HG02938 (cell line): ENCODE results near the gene GRIN2A.

Experiments used
- ATAC-seq: cut with Tn5 transposase; IDR thresholded peaks from one replicate; pipeline ENCODE4 v1.9.1; 2021; ENCODE audit warnings: mild to moderate bottlenecking, moderate library complexity; ENCODE audit not compliant: unreplicated experiment

GRIN2A gene

DNA sequence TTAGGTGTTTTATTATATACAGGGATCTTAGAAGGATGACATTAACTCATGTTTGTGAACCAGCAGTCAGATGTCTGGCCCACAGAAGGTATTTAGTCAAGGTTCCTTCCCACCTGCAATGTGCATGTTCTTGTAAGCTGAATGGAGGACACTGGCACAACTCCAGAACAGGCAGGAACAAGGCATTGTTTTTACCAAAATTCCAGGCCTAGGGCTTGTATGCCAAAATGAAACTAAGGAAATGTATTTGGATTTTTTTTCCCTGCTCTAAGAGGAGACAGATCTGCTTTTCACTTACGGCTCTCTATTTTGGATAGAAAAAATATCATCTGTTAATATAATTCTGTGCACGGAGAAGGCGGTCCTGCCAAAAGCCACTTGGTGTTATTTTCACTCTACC lies 312.5 kb downstream of the GRIN2A start:
- no peak for ATAC-seq

DNA sequence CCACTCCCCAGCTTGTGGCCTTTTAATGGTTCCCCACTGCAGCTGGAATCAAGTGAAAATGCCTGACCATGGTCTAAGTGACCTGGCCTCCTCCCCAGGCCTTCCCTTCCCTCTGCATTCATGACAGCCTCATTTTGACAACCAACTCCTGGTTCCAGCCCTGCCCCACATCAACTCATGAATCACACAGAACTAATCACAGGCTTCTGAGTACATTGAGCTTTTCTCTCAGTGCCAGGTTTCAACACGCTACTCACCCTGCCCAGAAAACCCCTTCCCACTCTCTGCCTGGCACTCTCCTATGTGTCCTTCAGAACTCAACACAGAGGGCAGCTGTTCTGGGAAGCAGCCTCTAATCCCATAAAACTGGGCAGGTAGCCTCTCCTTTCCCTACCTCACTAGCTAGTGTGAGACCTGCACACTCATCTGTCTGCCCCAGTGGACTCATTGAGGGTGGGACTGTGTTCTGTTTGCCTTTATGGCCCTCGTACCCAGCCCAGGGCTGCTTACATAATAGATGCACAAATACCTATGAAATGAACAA lies 313.6 kb downstream of the GRIN2A start:
- no peak for ATAC-seq

GRCh38 chr16:9867176-9867575 lies 315.1 kb downstream of the GRIN2A start:
- ATAC-seq, result no peak

- ATAC-seq, result no peak
Measured at GRCh38 chr16:9864461-9864860, 317.8 kb downstream of the GRIN2A start.

GRCh38 chr16:9862327-9862726 lies 319.9 kb downstream of the GRIN2A start:
- ATAC-seq, result no peak

GRCh38 chr16:9860876-9861275 lies 321.4 kb downstream of the GRIN2A start:
- ATAC-seq, result no peak

DNA sequence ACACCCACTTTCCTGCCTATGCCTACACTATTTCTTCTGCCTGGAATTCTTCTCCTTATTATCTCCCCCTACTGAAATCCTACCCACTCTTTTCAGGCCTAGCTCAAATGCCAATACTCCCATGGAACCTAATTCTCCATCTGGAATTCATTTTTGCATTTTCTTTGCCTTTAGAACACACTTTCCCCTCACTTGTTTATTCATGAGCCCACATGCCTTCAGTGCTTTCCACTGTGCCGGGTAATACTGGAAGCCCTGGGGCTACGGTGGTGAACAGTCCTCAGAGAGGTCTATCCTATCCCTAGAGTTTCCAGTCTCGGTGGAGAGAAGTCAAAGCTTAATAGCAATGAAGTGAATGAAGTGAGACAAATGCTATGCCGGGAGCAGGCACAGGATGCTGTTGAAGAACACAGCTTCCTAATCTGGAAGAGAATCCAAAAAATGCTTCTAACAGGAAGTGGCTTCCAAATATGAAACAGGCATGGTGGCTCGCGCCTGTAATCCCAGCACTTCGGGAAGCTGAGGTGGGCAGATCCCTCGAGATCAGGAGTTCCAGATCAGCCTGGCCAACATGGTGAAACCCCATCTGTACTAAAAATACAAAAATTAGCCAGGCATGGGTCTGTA lies 322.4 kb downstream of the GRIN2A start:
- ATAC-seq, result no peak

DNA sequence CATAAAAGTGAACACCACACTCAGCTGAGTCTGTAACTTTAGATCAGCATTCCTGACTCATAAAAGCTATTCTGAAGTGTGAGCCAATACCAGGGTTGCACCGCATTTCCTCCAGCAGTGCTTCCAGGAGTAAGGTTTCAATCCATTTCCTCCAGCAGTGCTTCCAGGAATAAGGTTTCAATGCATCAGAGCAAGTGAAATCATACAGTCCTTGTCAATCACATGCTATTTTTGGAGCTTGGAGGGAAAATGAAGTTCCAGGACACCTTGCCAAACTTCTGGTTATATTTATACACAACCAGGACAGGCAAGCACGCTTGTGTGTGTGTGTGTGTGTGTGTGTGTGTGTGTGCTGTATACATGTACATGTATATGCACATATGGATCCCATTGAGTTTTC lies 327.6 kb downstream of the GRIN2A start:
- ATAC-seq, result no peak

DNA sequence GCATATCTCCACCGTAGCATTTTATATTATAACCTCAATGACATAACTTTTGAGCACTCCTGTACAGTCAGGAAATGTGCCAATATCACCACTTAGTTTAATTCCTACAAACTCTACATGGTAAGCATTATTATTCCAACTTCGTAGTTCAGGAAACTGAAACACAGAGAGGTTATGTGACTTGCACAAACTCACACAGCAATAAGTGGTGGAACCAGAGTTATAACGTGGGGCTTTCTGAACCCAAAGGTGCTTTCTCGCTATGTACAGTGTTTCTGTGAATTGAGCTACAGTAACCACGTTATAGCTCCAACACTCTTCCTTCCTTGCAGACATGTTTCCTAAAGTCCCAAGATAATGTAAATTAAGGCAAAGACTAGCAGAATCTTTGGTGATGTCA lies 330.2 kb downstream of the GRIN2A start:
- no peak for ATAC-seq

DNA sequence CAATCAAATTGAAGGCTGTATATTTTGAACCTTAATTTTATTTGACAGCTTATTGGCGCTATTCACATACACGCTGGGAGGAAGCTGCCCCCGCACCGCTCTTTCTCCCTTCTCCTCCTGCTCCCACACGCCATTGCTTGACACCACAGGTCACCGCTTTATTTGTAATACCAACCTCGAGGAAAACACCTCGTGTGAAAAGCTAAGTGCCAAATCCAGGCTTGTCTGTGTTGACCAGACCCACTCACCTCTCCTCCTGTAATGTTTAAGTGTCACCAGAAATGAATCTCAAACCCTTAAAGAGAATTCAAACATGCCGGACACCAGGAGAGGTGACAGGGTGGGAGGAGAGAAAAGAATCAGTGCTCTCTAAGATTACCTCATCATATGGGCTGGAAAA lies 331.4 kb downstream of the GRIN2A start:
- ATAC-seq, result no peak

- no peak for ATAC-seq
Measured at GRCh38 chr16:9849697-9850245, 332.5 kb downstream of the GRIN2A start.

DNA sequence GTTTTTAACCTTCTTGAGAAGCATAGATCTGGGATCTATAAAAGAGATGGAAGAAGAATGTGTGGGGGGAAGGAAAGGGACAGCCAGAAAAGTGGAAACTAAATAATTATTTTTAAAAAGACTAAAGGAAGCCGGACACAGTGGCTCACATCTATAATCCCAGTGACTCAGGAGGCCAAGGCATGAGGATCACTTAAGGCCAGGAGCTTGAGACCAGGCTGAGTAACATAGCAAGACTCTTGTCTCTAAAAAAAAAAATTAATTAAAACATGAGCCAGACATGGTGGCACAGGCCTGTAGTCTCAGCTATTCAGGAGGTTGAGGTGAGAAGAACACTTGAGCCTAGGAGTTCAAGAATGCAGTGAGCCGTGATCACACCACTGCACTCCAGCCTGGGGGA lies 335.1 kb downstream of the GRIN2A start:
- no peak for ATAC-seq

DNA sequence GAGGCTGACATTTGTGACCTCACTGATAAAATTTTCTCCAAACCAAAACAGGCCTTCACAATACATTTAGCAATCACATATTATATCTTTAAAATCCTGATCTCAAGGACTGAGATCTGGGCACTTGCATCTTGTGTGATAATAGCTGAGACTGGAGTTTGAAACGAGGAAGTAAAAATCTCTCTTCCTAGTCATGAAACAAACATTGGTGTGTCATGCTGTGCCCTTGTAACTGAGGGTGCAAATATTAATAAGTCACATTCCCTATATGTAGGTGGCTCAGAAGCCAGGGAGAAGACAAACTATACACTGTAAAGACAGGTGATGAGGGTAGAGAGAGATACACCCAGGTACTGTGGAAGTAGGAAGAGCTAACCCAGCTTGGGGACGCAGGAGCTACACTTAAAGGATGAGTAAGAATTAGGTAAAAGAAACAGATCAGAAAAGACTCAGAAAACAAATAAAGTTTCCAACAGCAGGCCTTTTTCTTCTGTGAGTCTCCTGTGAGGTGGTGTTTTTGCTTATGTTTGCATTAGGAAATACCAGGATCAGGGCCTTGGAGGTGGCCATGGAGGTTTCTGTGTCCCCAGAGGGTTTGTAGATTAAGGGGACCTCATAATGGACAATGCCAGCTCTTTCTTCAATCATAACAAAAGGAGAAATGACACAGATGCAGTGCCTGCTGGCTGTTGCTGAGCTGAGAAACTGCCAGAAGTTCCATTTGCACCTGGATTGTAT lies 335.7 kb downstream of the GRIN2A start:
- no peak for ATAC-seq

GRCh38 chr16:9845661-9846361 lies 336.4 kb downstream of the GRIN2A start:
- no peak for ATAC-seq

DNA sequence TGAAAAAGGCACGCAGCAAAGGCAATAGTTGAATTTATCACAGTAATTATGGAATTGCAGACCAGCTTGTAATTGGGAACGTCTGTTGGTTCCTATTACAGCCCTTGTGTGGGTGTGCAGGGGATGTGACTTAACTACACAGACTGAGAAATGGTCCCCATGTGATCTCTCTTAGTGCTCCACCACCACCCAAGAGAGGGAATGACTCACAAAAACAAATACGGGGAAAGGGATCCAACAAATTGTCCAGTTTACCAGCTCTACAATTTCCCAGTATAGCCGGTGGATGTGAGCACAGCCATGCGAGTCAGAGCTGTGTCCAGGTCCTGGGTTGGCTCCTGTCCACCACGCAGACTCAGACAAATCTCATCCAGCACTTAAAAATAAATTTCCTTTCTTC lies 337.9 kb downstream of the GRIN2A start:
- no peak for ATAC-seq

DNA sequence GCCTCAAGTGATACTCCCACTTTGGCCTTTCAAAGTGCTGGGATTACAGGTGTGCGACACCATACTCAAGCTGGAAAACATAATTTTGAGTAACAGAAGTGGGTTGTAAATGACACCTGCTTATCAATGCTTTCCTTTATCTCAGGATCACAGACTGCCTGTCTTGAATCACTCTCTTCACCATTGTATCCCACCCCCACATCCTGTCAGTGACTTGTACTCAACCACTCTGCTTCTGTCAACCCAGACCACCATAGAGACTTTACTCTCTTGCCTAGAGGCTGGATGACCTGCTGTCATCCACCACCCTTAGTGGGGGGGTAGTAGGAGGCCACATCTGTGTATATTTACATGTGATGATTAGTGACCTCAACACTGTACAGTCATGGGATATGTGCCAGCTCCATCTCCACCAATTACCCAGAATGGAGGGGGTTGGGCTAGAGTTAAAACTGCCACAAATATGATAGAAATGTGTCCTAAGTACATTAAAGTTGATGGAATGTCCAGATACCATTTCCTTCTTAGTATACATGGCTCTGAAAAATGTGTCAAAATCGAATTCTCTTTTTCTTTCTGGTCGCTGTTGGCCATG lies 338.7 kb downstream of the GRIN2A start:
- ATAC-seq, result no peak

DNA sequence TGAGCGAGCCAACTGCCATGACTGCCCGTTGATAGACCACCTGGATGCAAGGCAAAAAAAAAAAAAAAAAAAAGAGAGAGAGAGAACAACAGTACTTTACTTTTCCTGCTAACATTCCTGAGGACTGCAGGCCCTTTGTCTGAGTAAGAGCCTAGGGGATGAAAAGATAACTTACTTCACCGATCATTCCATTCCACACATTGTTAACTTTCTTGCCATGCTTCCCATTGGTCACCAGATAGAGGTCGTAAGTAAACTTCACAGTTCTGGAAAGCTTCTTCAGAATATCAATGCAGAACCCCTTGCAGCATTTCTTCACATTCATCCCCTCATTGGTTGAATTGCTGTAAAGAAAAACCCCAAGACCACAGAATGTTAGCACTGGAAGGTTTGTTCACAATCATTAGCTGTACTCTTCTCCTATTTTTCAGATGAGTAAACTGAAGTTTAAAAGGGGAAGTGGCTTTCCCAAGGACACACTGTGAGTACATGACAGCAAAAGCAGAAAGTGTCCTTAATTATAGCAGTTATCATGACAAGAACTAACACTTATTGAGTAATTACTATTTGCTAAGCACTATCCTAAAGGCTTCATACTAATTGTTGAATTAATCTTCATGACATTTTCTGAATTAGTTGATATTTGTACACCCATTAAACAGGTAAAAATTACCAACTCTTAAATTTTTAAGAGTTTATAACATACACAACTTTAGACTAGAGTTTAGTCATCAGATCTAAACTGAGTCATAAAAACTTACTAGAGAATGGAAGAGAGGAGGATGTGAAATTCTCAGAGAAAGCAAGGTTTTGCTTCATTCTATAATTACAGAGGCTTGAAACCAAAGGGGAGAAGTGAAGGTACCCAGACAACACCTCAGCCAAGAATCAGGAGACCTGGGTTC lies 341.2 kb downstream of the GRIN2A start:
- ATAC-seq, result no peak

DNA sequence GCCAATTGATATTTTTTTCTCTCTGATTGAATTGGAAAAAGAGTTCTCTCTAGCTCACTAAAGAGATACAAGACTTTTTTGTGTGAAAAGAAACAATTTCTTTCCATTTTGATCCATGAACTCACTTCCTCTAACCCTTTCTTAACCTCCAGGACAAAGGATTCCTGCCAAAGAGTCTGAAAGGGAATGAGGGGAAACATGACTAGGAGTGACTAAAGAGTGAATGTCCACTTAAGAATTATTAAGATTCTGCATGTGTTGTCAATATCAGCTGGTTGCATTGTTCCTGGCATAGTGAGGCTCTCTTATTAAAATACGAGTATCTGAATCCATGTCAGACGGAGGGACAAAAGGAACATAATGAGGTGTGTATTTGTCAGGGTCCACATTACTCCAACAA lies 344.7 kb downstream of the GRIN2A start:
- no peak for ATAC-seq

GRCh38 chr16:9836118-9836736 lies 346.0 kb downstream of the GRIN2A start:
- ATAC-seq, result no peak
